ENCODE measurements around the gene NIN. TPM values are rescaled to one million over a fixed set of nuclear protein-coding genes. Genes with fewer than 3 reads are reported as not detected.

NIN gene
- total RNA-seq, 1 donor from 2014 or later = 58.7 TPM

- DNase-seq (ENCODE audit: low spot score) = no peak
Observed at GRCh38 chr14:50791201-50791600, 39.8 kb downstream of the NIN start.

GRCh38 chr14:50790589-50790988, 40.4 kb downstream of the NIN start:
- peak; percentile 94 for DNase-seq (ENCODE audit: low spot score)

GRCh38 chr14:50786751-50787464, 44.1 kb downstream of the NIN start:
- no peak for DNase-seq (ENCODE audit: low spot score)

- DNase-seq (ENCODE audit: low spot score) = no peak
Observed at GRCh38 chr14:50785457-50786063, 45.4 kb downstream of the NIN start.

GRCh38 chr14:50784683-50785456, 46.1 kb downstream of the NIN start:
- no peak for DNase-seq (ENCODE audit: low spot score)

- DNase-seq (ENCODE audit: low spot score) = no peak
Observed at GRCh38 chr14:50783563-50783962, 47.4 kb downstream of the NIN start.

GRCh38 chr14:50780393-50780792, 50.6 kb downstream of the NIN start:
- DNase-seq (ENCODE audit: low spot score) = no peak

GRCh38 chr14:50778721-50779483, 52.1 kb downstream of the NIN start:
- DNase-seq (ENCODE audit: low spot score) = peak; percentile 63

GRCh38 chr14:50776522-50776921, 54.4 kb downstream of the NIN start:
- DNase-seq (ENCODE audit: low spot score) = no peak

GRCh38 chr14:50775357-50775756, 55.6 kb downstream of the NIN start:
- DNase-seq (ENCODE audit: low spot score) = peak; percentile 42

GRCh38 chr14:50774542-50775267, 56.3 kb downstream of the NIN start:
- no peak for DNase-seq (ENCODE audit: low spot score)

- no peak for DNase-seq (ENCODE audit: low spot score)
Observed at GRCh38 chr14:50773632-50774541, 57.1 kb downstream of the NIN start.

GRCh38 chr14:50772412-50772811, 58.5 kb downstream of the NIN start:
- no peak for DNase-seq (ENCODE audit: low spot score)

GRCh38 chr14:50770586-50770985, 60.4 kb downstream of the NIN start:
- no peak for DNase-seq (ENCODE audit: low spot score)

GRCh38 chr14:50769863-50770500, 61.0 kb downstream of the NIN start:
- DNase-seq (ENCODE audit: low spot score) = no peak

- no peak for DNase-seq (ENCODE audit: low spot score)
Observed at GRCh38 chr14:50768680-50769079, 62.3 kb downstream of the NIN start.

- DNase-seq (ENCODE audit: low spot score) = no peak
Observed at GRCh38 chr14:50766338-50766886, 64.5 kb downstream of the NIN start.

GRCh38 chr14:50763382-50764007, 67.5 kb downstream of the NIN start:
- no peak for DNase-seq (ENCODE audit: low spot score)

GRCh38 chr14:50762931-50763300, 68.0 kb downstream of the NIN start:
- DNase-seq (ENCODE audit: low spot score) = no peak

Measured in umbilical cord (tissue), 2 donors.